A673 (cell line): ENCODE data around the gene NCK1. TPM values are rescaled to one million over a fixed set of nuclear protein-coding genes. Genes with fewer than 3 reads are reported as not detected.

Source experiments
- BruUV-seq: library from RNA; stranded (reverse); fragments of 400-500 nt; replicated peaks from 2 replicates; lab custom pipeline; 2021; lab: Mats Ljungman, UMichigan
- CTCF ChIA-PET: fragments of 300-600 bp; sonication (Branson Sonifier 250); formaldehyde crosslinking; loops from one replicate; lab custom pipeline; 2022; ENCODE audit warnings: antibody characterized with exemption; lab: Charles Lee
- POLR2A ChIA-PET: fragments of 300-600 bp; sonication (Branson Sonifier 250); formaldehyde crosslinking; loops from one replicate; lab custom pipeline; 2022; ENCODE audit warnings: antibody characterized with exemption; ENCODE audit not compliant: low non-redundant PET; lab: Charles Lee
- DNase-seq: peaks from one replicate; pipeline ENCODE4 v3.0.0-alpha.2; 2015; ENCODE audit warnings: low spot score
- H3K27ac ChIP-seq: fragments of 200-600 bp; sonication (generic); 2 replicates; pipeline ENCODE4 v1.5.1; 2016; ENCODE audit warnings: mixed run types, low read depth, mild to moderate bottlenecking, mixed read lengths, antibody characterized with exemption, low read length; ENCODE audit not compliant: poor library complexity, severe bottlenecking
- H3K27me3 ChIP-seq: fragments of 200-600 bp; sonication (generic); replicated peaks from 2 replicates; pipeline ENCODE4 v1.6.1; 2017; ENCODE audit warnings: mixed run types, low read depth, mild to moderate bottlenecking, mixed read lengths, antibody characterized with exemption, low read length; ENCODE audit not compliant: insufficient read depth, poor library complexity
- H3K36me3 ChIP-seq: fragments of 200-600 bp; sonication (generic); 2 replicates; pipeline ENCODE4 v1.6.1; 2016; ENCODE audit warnings: mixed run types, mild to moderate bottlenecking, mixed read lengths, antibody characterized with exemption, low read length; ENCODE audit not compliant: insufficient read depth, poor library complexity, severe bottlenecking
- H3K4me1 ChIP-seq: fragments of 200-600 bp; sonication (generic); 2 replicates; pipeline ENCODE4 v1.6.1; 2017; ENCODE audit warnings: mixed run types, mild to moderate bottlenecking, mixed read lengths, antibody characterized with exemption, low read length; ENCODE audit not compliant: insufficient read depth, poor library complexity, severe bottlenecking
- H3K4me3 ChIP-seq: fragments of 200-600 bp; sonication (generic); 2 replicates; pipeline ENCODE4 v1.5.1; 2016; ENCODE audit warnings: low read depth, mixed run types, mild to moderate bottlenecking, mixed read lengths, low read length; ENCODE audit not compliant: poor library complexity, severe bottlenecking
- H3K9me3 ChIP-seq: fragments of 200-600 bp; sonication (generic); 2 replicates; pipeline ENCODE4 v1.6.1; 2016; ENCODE audit warnings: mixed run types, low read depth, mild to moderate bottlenecking, mixed read lengths, antibody characterized with exemption, low read length; ENCODE audit not compliant: poor library complexity, severe bottlenecking
- CTCF ChIP-seq: fragments of 300-800, 200-600 bp; sonication (generic); conservative IDR thresholded peaks from 2 replicates; pipeline ENCODE4 v1.5.1; 2017; ENCODE audit warnings: low read depth, mild to moderate bottlenecking, antibody characterized with exemption, low read length, moderate library complexity, mixed read lengths
- EZH2 ChIP-seq: fragments of 200-600 bp; sonication (generic); IDR thresholded peaks from 2 replicates; pipeline ENCODE4 v1.6.1; 2017; ENCODE audit warnings: borderline replicate concordance, low read depth, mild to moderate bottlenecking, mixed read lengths, antibody characterized with exemption, low read length; ENCODE audit not compliant: poor library complexity, severe bottlenecking
- intact Hi-C: fragments of 100-400 bp; cut with micrococcal nuclease; formaldehyde crosslinking; loops from one replicate; pipeline ENCODE4 v1.10.0; 2022; ENCODE audit not compliant: unreplicated experiment
- total RNA-seq: library from RNA; stranded (reverse); gene quantifications from 2 replicates; pipeline ENCODE4 v1.2.3, GENCODE V29; 2021

The NCK1 gene
- total RNA-seq, 1 experiment from 2014 or later = 50.2 TPM

DNA sequence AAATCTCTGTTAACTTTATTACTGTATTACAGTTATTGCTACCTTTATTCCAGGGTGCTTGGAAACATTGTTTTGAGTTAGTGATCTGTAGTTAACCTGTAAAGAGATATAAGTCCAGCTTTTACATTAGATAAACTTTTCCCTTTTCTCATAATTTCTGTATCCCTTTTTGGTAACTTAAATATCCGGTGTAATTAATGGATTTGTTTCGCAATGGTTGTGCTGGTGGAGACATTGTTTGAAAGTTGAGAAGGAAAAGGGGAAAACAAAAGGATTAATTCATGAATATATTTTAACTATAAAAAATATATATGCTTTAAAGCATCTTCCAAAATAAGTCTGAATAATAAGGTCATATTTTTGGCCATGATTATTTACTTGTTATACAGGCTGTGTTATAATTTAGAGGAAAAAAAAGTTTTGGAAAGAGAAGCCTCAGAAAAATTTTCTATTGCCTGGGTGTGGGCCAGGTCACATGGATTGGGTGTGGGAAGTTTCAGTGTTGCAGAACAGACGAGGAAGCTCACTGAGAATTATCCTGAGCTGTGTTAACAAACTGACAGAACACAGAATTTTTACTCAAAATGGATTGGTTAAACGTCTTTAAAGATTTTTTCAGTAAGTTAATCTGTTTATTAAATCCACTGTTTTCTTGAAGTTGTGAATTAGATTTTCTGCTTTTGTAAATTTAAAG lies 68.1 kb downstream of the NCK1 start:
- TF ChIP-seq CTCF (no peak), EZH2 (no peak)
- H3K9me3 ChIP-seq = no peaks in the 10 kb centered on the region
- peaks cover 50% of the 10 kb centered on the region for H3K4me1 ChIP-seq
- ChIA-PET CTCF (no interaction called here), POLR2A (interaction anchor here (0.6 kb wide), 1 partner anchor 27 kb away, joined by 12 read pairs; no protein-coding TSS in a partner anchor)
- intact Hi-C loops = no loop called here
- H3K36me3 ChIP-seq = peaks cover 4% of the 10 kb centered on the region
- DNase-seq = peak; percentile 77
- no TSS peak for BruUV-seq
- H3K4me3 ChIP-seq = peak overlapping the region; percentile 26
- no peaks in the 10 kb centered on the region for H3K27me3 ChIP-seq
- peak overlapping the region; percentile 71 for H3K27ac ChIP-seq

DNA sequence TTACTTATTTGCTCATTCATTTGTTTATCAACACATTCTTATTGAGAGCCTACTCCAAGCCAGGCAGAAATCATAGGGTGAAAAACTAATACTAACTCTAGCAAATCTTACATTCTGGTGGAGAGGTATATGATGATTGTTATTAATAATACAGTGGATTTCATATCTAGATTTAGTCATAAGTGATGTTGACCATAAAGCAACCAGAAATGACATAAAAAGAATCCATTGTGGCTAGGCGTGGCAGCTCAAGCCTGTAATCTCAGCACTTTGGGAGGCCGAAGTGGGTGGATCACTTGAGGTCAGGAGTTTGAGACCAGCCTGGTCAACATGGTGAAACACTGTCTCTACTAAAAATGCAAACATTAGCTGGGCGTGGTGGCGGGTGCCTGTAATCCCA lies 69.6 kb downstream of the NCK1 start:
- Histone ChIP-seq H3K27ac (peak overlapping the region; percentile 71), H3K36me3 (peaks cover 9% of the 10 kb centered on the region), H3K4me1 (peaks cover 35% of the 10 kb centered on the region), H3K9me3 (peaks cover 5% of the 10 kb centered on the region), H3K27me3 (no peaks in the 10 kb centered on the region), H3K4me3 (no peak overlapping the region)
- intact Hi-C loops = no loop called here
- TF ChIP-seq CTCF (no peak), EZH2 (no peak)
- ChIA-PET CTCF (no interaction called here), POLR2A (no interaction called here)
- DNase-seq = no peak
- BruUV-seq = no TSS peak

DNA sequence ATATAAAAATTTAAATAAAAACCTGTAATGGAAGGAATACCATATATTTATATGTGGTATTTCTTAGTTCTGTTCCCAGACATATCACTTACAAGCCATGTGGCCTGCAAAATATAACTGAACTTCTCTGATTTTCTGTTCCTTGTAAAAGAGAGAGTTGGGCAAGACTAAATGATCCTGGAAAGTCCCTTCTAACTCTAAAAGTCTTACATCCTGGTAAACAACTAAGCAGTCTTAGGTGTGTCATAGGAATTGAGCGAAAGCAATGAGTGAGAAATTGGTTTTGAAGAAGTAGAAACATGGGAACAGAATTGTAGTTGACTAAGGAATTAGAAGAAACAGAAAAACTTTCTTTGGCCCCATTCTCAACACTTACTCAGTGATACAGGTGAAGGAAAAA lies 70.5 kb downstream of the NCK1 start:
- intact Hi-C loops = no loop called here
- Histone ChIP-seq H3K27me3 (no peaks in the 10 kb centered on the region), H3K4me1 (peaks cover 35% of the 10 kb centered on the region), H3K27ac (no peak overlapping the region), H3K9me3 (peaks cover 15% of the 10 kb centered on the region), H3K36me3 (peaks cover 16% of the 10 kb centered on the region), H3K4me3 (no peak overlapping the region)
- ChIA-PET CTCF (no interaction called here), POLR2A (no interaction called here)
- TF ChIP-seq EZH2 (no peak), CTCF (no peak)
- no TSS peak for BruUV-seq
- no peak for DNase-seq
